Measurements from ENCODE around the gene OXTR.
"Not testable (repeated sequence)": the region's sequence is repeated elsewhere in the genome, so short reads cannot be mapped to it uniquely, and the experiment has no call there.

Gene OXTR

GRCh38 chr3:8739757-8740504 lies 29.5 kb downstream of the OXTR start:
- no peak for FAIRE-seq

GRCh38 chr3:8738639-8739038 lies 30.8 kb downstream of the OXTR start:
- no peak for FAIRE-seq

- FAIRE-seq = no peak
Measured at GRCh38 chr3:8737823-8738222, 31.6 kb downstream of the OXTR start.

- no peak for FAIRE-seq
Measured at GRCh38 chr3:8737301-8737700, 32.1 kb downstream of the OXTR start.

GRCh38 chr3:8736436-8736835 lies 33.0 kb downstream of the OXTR start:
- FAIRE-seq = no peak

- FAIRE-seq = no peak
Measured at GRCh38 chr3:8734908-8735307, 34.5 kb downstream of the OXTR start.

GRCh38 chr3:8734137-8734878 lies 35.1 kb downstream of the OXTR start:
- no peak for FAIRE-seq

- no peak for FAIRE-seq
Measured at GRCh38 chr3:8733332-8734094, 35.9 kb downstream of the OXTR start, which contains the start of gene CAV3. CAV3 (plus strand) TSS chr3:8733802; CDS start chr3:8733877, 75 bp downstream.

GRCh38 chr3:8732413-8732812 lies 37.0 kb downstream of the OXTR start:
- FAIRE-seq = no peak

- FAIRE-seq = no peak
Measured at GRCh38 chr3:8730656-8731055, 38.8 kb downstream of the OXTR start.

GRCh38 chr3:8729479-8729878 lies 39.9 kb downstream of the OXTR start:
- FAIRE-seq = no peak

GRCh38 chr3:8727605-8728512 lies 41.6 kb downstream of the OXTR start:
- FAIRE-seq = no peak

- FAIRE-seq = no peak
Measured at GRCh38 chr3:8724108-8724752, 45.2 kb downstream of the OXTR start.

GRCh38 chr3:8723612-8724011 lies 45.8 kb downstream of the OXTR start:
- FAIRE-seq = no peak

GRCh38 chr3:8722808-8723207 lies 46.6 kb downstream of the OXTR start:
- FAIRE-seq = no peak

GRCh38 chr3:8715757-8716156 lies 53.7 kb downstream of the OXTR start:
- not testable (repeated sequence) for FAIRE-seq

- FAIRE-seq = no peak
Measured at GRCh38 chr3:8713901-8714759, 55.3 kb downstream of the OXTR start.

GRCh38 chr3:8712908-8713255 lies 56.5 kb downstream of the OXTR start:
- FAIRE-seq = no peak

- FAIRE-seq = no peak
Measured at GRCh38 chr3:8712045-8712907, 57.1 kb downstream of the OXTR start.
